T-helper 1 cell treated with Interleukin-12 subunit alpha and Interleukin-12 subunit beta and Interleukin-4 antibody, amounts not matched to agents 30 μg/mL and 1 μg/mL, for 36 hours (primary cell): ENCODE results near the gene RETREG2.

Source experiments
- H3K27ac Mint-ChIP-seq: one replicate; pipeline ENCODE4 v1.8.0; 2021; ENCODE audit warnings: mild to moderate bottlenecking, mixed read lengths
- H3K27me3 Mint-ChIP-seq: one replicate; pipeline ENCODE4 v1.8.0; 2021; ENCODE audit warnings: low read depth, mixed read lengths
- H3K36me3 Mint-ChIP-seq: one replicate; pipeline ENCODE4 v1.8.0; 2021; ENCODE audit warnings: low read depth, mixed read lengths
- H3K4me1 Mint-ChIP-seq: one replicate; pipeline ENCODE4 v1.8.0; 2021; ENCODE audit warnings: low read depth, mixed read lengths
- H3K4me3 Mint-ChIP-seq: one replicate; pipeline ENCODE4 v1.8.0; 2021; ENCODE audit warnings: mild to moderate bottlenecking, moderate library complexity, mixed read lengths
- H3K9me3 Mint-ChIP-seq: one replicate; pipeline ENCODE4 v1.8.0; 2021; ENCODE audit warnings: mixed read lengths

The RETREG2 gene

DNA sequence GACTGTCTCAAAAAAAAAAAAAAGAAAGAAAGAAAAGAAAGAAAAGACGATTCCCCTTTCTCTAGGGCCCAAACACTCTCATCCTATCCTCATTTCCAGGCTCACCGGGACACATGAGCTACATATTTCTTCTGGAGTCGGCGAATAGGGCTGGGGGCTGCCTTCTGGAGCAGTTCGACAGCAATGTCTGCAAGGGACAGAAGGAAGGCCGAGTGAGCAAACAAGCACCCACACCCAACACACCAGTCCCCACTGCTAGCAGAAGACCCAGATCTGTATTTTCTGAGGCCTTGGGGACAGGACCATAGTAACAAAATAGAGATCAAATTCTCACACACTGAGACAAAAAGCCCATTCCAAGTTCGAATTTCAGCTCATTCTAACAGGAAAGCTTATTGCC lies 2.6 kb upstream of the RETREG2 start:
- Mint-ChIP-seq H3K27me3 (no peaks in the 10 kb centered on the region), H3K27ac (peak overlapping the region; percentile 83), H3K36me3 (peaks cover 26% of the 10 kb centered on the region), H3K4me1 (peaks cover 41% of the 10 kb centered on the region), H3K4me3 (peak overlapping the region; percentile 82), H3K9me3 (no peaks in the 10 kb centered on the region)

GRCh38 chr2:219175928-219176817 lies 1.9 kb upstream of the RETREG2 start:
- Mint-ChIP-seq H3K4me1 (peaks cover 47% of the 10 kb centered on the region), H3K27ac (peak overlapping the region; percentile 83), H3K4me3 (peak overlapping the region; percentile 82), H3K36me3 (peaks cover 32% of the 10 kb centered on the region), H3K27me3 (no peaks in the 10 kb centered on the region), H3K9me3 (no peaks in the 10 kb centered on the region)

DNA sequence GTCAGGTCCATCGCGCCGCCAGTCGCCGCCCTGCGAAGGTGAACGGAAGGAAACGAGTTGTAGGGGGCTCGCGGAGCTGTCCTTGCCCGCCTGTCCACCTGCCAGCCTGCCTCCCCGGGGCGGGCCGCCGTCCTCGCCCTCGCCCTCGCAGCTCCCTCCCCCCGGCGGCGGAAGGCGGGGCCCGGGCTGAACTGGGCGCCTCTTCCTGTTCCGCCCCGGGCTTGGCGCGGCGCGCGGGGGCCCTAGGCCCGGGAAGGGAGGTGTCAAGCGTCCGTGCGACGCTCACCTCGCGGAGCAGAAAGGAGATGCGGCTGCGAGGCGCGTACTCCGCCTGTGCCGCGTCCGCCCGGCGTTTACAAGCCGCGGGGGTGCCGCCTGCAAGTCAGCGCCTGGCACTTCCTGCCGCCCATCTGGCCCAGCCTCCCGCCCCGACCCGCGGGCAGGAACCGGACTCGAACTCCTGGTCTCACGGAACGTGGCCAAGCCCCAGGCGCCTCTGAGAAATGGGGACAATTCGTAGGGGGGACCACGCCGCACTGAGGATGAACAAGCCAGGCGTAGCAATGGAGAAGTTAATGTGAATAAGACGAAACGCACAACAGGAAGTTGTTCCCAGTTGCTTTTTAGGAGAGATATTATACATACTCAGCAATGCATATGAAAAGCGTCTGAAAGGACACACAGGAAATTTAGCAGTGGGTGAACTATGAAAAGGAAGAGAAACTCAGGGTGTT lies 1.1 kb upstream of the RETREG2 start, which contains the start of gene CNPPD1:
TSS of gene CNPPD1 (minus strand) at position 108 of the 734 bp plus-strand sequence. CDS start at position 11, 97 bp downstream.
- Mint-ChIP-seq H3K27me3 (no peaks in the 10 kb centered on the region), H3K4me3 (peak within 1 kb of the TSS; percentile 82), H3K4me1 (peaks cover 53% of the 10 kb centered on the region), H3K27ac (peak within 1 kb of the TSS; percentile 94), H3K36me3 (peaks cover 35% of the 10 kb centered on the region), H3K9me3 (no peaks in the 10 kb centered on the region)

GRCh38 chr2:219178377-219179175 lies 501 bp downstream of the RETREG2 start:
- H3K4me1 Mint-ChIP-seq = peaks cover 60% of the 10 kb centered on the region
- no peaks in the 10 kb centered on the region for H3K9me3 Mint-ChIP-seq

GRCh38 chr2:219179601-219180465 lies 1.8 kb downstream of the RETREG2 start:
- Mint-ChIP-seq H3K4me1 (peaks cover 57% of the 10 kb centered on the region), H3K27ac (peak overlapping the region; percentile 84)

More at GRCh38 chr2:219178377-219179175, 501 bp downstream of the RETREG2 start:
- Mint-ChIP-seq H3K36me3 (peaks cover 33% of the 10 kb centered on the region), H3K27ac (peak overlapping the region; percentile 84), H3K4me3 (peak overlapping the region; percentile 89), H3K27me3 (no peaks in the 10 kb centered on the region)

GRCh38 chr2:219180961-219181360 lies 2.9 kb downstream of the RETREG2 start:
- Mint-ChIP-seq H3K9me3 (no peaks in the 10 kb centered on the region), H3K4me1 (peaks cover 51% of the 10 kb centered on the region), H3K27ac (peak overlapping the region; percentile 41), H3K4me3 (peak overlapping the region; percentile 59), H3K27me3 (no peaks in the 10 kb centered on the region), H3K36me3 (peaks cover 38% of the 10 kb centered on the region)

More at GRCh38 chr2:219179601-219180465, 1.8 kb downstream of the RETREG2 start:
- no peaks in the 10 kb centered on the region for H3K9me3 Mint-ChIP-seq
- H3K27me3 Mint-ChIP-seq = no peaks in the 10 kb centered on the region
- peaks cover 31% of the 10 kb centered on the region for H3K36me3 Mint-ChIP-seq
- peak overlapping the region; percentile 89 for H3K4me3 Mint-ChIP-seq

DNA sequence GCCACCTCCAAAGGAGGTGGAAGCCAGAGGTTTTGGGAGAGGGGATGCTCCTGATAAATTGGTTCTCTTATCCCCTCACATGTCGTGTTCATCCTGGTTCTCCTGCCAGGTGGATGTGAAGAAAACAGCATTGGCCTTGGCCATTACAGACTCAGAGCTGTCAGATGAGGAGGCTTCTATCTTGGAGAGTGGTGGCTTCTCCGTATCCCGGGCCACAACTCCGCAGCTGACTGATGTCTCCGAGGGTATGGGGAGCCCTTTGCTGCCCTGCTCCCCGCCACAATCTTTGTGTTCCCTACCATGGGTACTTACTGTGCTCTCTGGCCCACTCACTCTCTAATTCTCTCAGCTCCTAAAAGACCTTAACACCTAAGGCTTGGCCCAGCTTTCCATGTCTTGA lies 3.5 kb downstream of the RETREG2 start:
- no peaks in the 10 kb centered on the region for H3K27me3 Mint-ChIP-seq
- H3K4me1 Mint-ChIP-seq = peaks cover 50% of the 10 kb centered on the region
- peak overlapping the region; percentile 49 for H3K27ac Mint-ChIP-seq
- no peaks in the 10 kb centered on the region for H3K9me3 Mint-ChIP-seq
- H3K36me3 Mint-ChIP-seq = peaks cover 38% of the 10 kb centered on the region
- peak overlapping the region; percentile 28 for H3K4me3 Mint-ChIP-seq

- H3K36me3 Mint-ChIP-seq = peaks cover 42% of the 10 kb centered on the region
- no peak overlapping the region for H3K4me3 Mint-ChIP-seq
- no peaks in the 10 kb centered on the region for H3K27me3 Mint-ChIP-seq
- no peaks in the 10 kb centered on the region for H3K9me3 Mint-ChIP-seq
- H3K4me1 Mint-ChIP-seq = peaks cover 48% of the 10 kb centered on the region
- no peak overlapping the region for H3K27ac Mint-ChIP-seq
Observed at GRCh38 chr2:219182331-219183150, 4.5 kb downstream of the RETREG2 start.

DNA sequence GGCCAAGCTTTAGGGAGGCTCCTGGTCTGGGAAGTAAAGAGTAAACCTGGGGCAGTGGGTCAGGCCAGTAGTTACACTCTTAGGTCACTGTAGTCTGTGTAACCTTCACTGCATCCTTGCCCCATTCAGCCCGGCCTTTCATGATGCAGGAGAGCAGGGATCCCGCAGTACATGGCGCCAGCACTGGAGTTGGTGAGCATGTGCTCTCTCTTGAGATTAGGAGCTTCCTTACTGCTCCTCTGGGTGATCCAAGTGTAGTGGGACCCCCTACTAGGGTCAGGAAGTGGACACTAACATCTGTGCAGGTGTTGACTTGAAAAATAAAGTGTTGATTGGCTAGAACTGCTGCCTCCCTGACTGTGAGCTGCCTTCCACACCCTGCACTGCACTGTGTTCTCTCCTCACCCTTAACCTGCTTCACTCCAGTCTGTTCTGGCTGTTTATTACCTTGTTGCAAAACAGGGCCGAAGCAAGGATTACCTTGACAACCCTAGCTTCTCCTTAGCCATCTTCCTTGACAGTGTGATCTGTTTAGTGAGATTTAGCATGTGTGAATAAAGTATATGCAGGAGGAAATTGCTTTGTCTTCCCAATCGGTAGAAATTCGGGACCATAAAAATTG lies 5.2 kb downstream of the RETREG2 start:
- peaks cover 42% of the 10 kb centered on the region for H3K36me3 Mint-ChIP-seq
- no peaks in the 10 kb centered on the region for H3K9me3 Mint-ChIP-seq
- H3K27ac Mint-ChIP-seq = no peak overlapping the region
- H3K27me3 Mint-ChIP-seq = no peaks in the 10 kb centered on the region
- H3K4me3 Mint-ChIP-seq = no peak overlapping the region
- peaks cover 47% of the 10 kb centered on the region for H3K4me1 Mint-ChIP-seq

DNA sequence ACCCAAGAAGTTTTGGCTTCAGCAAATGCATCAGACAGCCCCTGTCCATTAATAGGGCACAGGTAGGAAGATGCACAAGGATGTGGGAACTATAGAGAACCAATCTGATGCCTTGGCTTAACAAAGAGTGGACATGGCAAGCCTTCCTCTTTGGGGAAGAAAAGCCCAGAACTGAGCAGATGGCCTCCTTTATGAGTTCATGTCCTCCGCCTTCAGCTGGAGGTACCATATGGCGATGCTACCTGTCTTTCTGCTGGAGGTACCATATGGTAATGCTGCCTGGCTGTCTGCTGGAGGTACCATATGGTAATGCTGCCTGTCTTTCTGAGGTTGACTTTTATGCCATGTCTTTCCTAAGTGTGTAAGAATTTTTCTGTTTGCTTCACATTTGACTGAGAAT lies 6.0 kb downstream of the RETREG2 start:
- Mint-ChIP-seq H3K36me3 (peaks cover 42% of the 10 kb centered on the region), H3K9me3 (no peaks in the 10 kb centered on the region), H3K4me3 (no peak overlapping the region), H3K27ac (peak overlapping the region; percentile 59), H3K27me3 (no peaks in the 10 kb centered on the region), H3K4me1 (peaks cover 41% of the 10 kb centered on the region)

DNA sequence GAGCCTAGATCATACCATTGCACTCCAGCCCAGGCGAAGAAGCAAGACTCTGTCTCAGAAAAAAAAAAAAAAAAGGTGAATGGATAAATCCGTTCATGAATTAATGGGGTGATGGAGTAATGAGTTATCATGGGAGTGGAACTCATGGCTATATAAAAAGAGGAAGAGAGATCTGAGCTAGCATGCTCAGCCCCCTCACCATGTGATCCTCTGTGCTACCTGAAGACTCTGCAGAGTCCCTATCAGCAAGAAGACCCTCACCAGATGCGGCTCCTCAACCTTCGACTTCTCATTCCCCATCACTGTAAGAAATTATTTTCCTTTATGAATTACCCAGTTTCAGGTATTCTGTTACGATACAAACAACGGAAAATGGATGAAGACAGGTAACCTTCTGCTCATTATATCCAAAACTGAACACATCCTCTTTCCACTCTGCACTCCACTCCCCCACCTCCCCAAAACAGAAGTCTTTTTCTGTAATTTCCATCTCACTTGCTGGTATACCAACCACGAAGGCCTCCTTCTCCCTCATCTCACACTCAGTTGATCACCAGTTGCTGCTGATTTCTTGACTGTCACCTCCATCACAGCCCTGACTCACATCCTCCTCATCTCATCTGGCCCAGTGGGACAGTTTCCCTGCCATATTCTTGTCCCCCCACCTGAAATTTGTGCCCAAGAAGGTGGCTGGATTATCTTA lies 8.8 kb downstream of the RETREG2 start:
- Mint-ChIP-seq H3K4me3 (no peak overlapping the region), H3K27ac (peak overlapping the region; percentile 41)

GRCh38 chr2:219197388-219197787 lies 19.3 kb downstream of the RETREG2 start:
- H3K9me3 Mint-ChIP-seq = no peaks in the 10 kb centered on the region
- H3K4me3 Mint-ChIP-seq = no peak overlapping the region
- no peaks in the 10 kb centered on the region for H3K36me3 Mint-ChIP-seq
- peaks cover 5% of the 10 kb centered on the region for H3K27me3 Mint-ChIP-seq
- peaks cover 4% of the 10 kb centered on the region for H3K4me1 Mint-ChIP-seq
- H3K27ac Mint-ChIP-seq = no peak overlapping the region

More for the DNA sequence above, 8.8 kb downstream of the RETREG2 start:
- Mint-ChIP-seq H3K36me3 (peaks cover 27% of the 10 kb centered on the region), H3K27me3 (no peaks in the 10 kb centered on the region), H3K9me3 (no peaks in the 10 kb centered on the region), H3K4me1 (peaks cover 17% of the 10 kb centered on the region)
